C4-2B (cell line): ENCODE results near the gene CHST12.

Experiments
- ZFX ChIP-seq: fragments of 450-650 bp; IDR thresholded peaks from 2 replicates; pipeline ENCODE4 v1.6.1; 2017
- TF ChIP-seq, protein P1 (sequence below): fragments of 450-650 bp; conservative IDR thresholded peaks from 2 replicates; pipeline ENCODE4 v1.5.1; 2017; ENCODE audit warnings: mild to moderate bottlenecking

DNA sequence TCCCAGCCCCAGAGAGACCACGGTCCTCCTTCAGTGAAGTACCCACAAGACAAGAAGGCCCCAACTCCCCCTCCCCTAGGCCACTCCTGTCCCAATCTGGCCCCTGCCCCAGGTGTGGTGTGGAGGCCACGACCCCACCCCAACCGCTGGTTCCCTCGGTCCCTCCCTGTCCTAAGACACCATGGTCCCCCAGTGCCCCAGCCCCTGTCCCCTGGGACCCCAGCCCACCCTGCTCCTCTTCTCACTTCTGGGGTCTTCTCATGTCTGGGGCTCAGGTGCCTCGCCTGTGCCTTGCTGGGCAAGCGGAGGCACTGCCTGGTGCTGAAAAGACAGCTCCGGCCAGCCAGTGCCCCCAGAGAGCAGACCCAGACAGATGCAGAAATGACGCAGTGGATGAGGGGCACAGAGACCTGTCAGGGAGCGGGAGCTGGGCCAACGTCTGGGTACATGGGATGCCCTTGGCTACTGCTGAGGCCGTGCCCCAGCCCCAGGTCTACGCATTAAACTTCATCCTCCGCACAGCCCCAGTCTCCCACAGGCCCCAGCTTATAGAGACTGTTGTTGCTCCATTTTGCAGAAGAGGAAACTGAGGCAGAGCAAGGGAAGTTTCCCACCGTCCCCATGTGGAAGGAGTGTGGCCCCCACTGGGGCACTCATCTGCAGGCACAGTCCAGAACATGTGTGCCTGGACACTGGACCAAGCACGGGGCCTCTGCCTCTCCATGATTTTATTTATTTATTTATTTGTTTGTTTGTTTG, 58.0 kb downstream of the CHST12 start:
- TF ChIP-seq, protein P1, sequence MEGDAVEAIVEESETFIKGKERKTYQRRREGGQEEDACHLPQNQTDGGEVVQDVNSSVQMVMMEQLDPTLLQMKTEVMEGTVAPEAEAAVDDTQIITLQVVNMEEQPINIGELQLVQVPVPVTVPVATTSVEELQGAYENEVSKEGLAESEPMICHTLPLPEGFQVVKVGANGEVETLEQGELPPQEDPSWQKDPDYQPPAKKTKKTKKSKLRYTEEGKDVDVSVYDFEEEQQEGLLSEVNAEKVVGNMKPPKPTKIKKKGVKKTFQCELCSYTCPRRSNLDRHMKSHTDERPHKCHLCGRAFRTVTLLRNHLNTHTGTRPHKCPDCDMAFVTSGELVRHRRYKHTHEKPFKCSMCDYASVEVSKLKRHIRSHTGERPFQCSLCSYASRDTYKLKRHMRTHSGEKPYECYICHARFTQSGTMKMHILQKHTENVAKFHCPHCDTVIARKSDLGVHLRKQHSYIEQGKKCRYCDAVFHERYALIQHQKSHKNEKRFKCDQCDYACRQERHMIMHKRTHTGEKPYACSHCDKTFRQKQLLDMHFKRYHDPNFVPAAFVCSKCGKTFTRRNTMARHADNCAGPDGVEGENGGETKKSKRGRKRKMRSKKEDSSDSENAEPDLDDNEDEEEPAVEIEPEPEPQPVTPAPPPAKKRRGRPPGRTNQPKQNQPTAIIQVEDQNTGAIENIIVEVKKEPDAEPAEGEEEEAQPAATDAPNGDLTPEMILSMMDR: no peak
- TF ChIP-seq ZFX: no peak
